Rectal smooth muscle tissue (tissue), 1 donor: Measurements from ENCODE around the gene DEF6.

Experiments used
- H3K27ac ChIP-seq: one replicate; pipeline ENCODE4 v1.7.0; 2013; ENCODE audit warnings: low read depth, low read length, inconsistent platforms
- H3K27me3 ChIP-seq: one replicate; pipeline ENCODE4 v1.7.0; 2013; ENCODE audit warnings: low read length; ENCODE audit not compliant: control insufficient read depth, insufficient read depth
- H3K36me3 ChIP-seq: one replicate; pipeline ENCODE4 v1.7.0; 2013; ENCODE audit warnings: low read length; ENCODE audit not compliant: control insufficient read depth, insufficient read depth
- H3K4me1 ChIP-seq: one replicate; pipeline ENCODE4 v1.7.0; 2013; ENCODE audit warnings: low read length; ENCODE audit not compliant: control insufficient read depth, insufficient read depth
- H3K4me3 ChIP-seq: one replicate; pipeline ENCODE4 v1.7.0; 2013; ENCODE audit warnings: low read length
- H3K9ac ChIP-seq: one replicate; pipeline ENCODE4 v1.7.0; 2013; ENCODE audit warnings: low read length

Gene DEF6

DNA sequence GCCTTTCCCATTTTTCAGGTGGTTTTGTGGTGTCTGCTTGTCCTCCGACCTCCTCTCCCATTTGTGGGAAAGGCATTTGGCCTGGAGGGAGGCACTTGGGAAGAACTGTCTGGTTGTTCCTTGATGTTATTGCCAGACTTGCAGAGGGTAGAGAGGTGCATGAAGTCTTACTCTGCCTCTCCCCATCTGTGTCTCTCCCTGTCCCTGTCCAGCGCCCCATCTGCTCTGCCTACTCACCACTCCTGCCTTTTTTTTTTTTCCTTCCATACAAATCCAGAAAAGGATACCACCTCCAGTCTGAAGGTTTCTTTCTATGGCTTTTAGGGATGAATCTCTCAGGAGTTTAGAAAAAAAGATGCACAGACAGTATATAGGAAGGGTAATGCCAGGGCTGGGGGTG, 64.6 kb downstream of the DEF6 start:
- Histone ChIP-seq H3K9ac (no peak overlapping the region), H3K27ac (no peak overlapping the region), H3K4me3 (no peak overlapping the region), H3K4me1 (peaks cover 22% of the 10 kb centered on the region), H3K36me3 (no peaks in the 10 kb centered on the region), H3K27me3 (no peaks in the 10 kb centered on the region)

DNA sequence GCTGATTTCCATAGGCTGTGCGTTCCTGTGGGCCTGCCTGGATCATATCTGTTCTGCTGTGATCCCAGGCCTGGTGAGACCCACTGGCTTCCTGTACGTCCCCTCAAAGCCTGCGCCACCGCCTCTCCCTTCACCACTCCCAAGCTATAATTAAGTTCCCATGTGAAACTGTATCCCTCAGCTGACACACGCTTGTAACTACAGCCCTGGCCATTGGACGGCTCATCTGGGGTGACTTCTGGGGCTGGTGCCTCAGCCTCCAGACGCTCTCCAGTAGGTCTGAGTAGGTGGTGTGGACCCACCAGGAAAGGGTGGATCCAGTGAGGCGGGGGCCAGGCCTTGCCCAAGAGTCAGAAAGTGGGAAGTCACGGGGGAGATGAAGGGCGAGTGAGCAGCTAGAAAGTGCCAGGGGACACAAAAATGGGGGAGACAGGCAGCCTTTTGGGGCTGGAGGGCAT, 65.7 kb downstream of the DEF6 start:
- no peaks in the 10 kb centered on the region for H3K36me3 ChIP-seq
- peaks cover 22% of the 10 kb centered on the region for H3K4me1 ChIP-seq
- no peak overlapping the region for H3K4me3 ChIP-seq
- H3K27me3 ChIP-seq: no peaks in the 10 kb centered on the region
- H3K27ac ChIP-seq: no peak overlapping the region
- H3K9ac ChIP-seq: no peak overlapping the region

DNA sequence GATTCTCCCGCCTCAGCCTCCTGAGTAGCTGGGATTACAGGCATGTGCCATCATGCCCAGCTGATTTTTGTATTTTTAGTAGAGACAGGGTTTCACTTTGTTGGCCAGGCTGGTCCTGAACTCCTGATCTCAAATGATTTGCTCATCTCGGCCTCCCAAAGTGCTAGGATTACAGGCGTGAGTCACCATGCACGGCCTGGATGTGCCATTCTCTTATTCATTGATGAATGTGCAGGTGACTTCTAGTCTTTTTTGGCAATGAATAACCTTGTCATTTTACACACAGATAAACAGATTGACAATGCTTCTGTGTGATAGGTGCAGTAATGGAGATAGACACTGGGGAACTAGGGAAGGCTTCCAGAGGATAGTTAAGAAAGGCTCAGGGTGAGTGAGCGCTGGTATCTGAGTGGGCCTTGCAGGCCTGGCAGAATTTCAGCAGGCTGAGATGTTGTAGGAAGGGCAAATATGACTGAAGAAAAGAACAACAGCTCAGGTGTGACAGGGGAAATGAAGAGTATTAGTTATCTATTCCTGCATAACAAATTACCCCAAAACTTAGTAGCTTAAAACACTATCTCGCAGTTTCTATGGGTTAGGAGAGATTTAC, 68.1 kb downstream of the DEF6 start:
- H3K9ac ChIP-seq: no peak overlapping the region
- H3K4me3 ChIP-seq: no peak overlapping the region
- H3K27ac ChIP-seq: no peak overlapping the region
- no peaks in the 10 kb centered on the region for H3K36me3 ChIP-seq
- H3K4me1 ChIP-seq: peaks cover 4% of the 10 kb centered on the region
- no peaks in the 10 kb centered on the region for H3K27me3 ChIP-seq

DNA sequence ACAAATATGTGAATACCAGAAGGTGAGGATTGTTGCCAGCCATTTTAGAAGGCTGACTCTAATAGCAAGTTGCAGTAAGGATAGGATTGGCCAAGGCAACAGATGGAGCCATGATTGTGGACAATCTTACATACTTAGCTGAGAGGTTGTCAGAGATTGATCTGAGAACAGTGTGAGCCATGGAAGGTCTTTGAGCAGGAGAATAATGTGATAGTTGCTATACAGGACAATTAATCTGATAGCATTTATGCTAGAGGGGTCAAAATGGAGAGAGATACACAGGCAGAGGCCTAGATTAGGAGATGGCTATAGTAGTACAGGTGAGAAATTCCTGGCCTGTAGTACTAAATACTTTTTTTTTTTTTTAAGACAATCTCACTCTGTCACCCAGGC, 68.6 kb downstream of the DEF6 start:
- Histone ChIP-seq H3K27ac (no peak overlapping the region), H3K27me3 (no peaks in the 10 kb centered on the region), H3K9ac (no peak overlapping the region), H3K4me1 (no peaks in the 10 kb centered on the region), H3K36me3 (no peaks in the 10 kb centered on the region), H3K4me3 (no peak overlapping the region)

DNA sequence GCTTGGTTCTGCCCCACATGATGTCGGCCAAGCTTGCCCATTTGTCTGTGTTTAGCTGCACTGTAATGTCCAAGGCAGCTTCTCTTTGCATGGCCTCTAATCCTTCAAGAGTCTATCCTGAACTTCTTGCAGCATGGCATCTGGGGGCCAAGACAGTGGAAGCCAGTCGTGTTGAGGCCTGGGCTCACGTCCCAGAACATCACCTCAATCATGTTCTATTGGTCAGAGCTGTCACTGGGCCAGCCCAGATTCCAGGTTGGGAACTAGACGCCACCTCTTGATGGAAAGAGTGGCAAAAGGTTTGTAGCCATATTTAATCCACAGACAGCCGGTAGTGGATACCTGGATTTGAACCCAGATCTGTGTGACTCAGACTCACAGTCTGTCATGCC, 70.0 kb downstream of the DEF6 start:
- Histone ChIP-seq H3K4me3 (no peak overlapping the region), H3K27ac (no peak overlapping the region), H3K27me3 (no peaks in the 10 kb centered on the region), H3K4me1 (no peaks in the 10 kb centered on the region), H3K36me3 (no peaks in the 10 kb centered on the region), H3K9ac (no peak overlapping the region)

DNA sequence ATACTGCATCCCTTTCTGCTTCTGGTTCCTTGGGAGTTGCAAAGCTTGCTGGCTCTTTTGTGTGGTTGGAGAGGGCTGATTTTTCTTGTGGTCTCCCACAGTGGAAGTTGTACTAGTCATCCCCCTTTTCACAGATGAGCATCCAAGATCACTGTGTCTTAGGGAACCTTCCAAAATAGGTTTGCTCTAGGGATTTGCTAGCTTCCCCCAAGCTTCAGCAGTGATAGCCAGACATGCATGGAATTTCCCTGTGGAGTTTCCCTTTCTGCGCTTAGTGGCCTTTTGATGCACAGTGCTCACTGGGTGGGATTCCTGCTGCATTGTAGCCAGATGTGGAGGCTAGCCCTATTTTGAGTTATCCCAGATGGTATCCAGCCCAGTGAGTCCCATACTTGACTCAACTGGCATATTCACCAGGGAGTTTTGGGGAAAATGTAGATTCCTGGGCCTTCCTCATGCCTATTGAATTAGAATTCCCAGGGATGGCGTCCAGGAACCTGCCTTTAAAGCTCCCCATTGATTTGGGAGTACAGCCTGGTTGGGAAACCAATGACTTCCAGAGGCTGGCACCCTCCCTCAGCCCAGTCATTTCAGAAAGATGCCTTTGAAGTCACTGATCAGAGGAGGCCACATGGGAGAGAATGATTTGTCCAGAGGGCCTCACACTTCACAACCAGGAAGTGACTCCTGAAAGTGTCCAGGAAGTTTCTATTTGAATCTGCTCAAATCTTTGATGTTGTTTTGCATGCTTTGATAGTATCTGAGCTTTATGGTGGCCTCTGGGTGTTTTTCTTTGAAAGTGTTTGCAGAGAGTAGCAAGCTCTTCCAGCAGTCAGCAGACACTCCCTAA, 70.6 kb downstream of the DEF6 start:
- Histone ChIP-seq H3K27ac (no peak overlapping the region), H3K4me1 (no peaks in the 10 kb centered on the region)

DNA sequence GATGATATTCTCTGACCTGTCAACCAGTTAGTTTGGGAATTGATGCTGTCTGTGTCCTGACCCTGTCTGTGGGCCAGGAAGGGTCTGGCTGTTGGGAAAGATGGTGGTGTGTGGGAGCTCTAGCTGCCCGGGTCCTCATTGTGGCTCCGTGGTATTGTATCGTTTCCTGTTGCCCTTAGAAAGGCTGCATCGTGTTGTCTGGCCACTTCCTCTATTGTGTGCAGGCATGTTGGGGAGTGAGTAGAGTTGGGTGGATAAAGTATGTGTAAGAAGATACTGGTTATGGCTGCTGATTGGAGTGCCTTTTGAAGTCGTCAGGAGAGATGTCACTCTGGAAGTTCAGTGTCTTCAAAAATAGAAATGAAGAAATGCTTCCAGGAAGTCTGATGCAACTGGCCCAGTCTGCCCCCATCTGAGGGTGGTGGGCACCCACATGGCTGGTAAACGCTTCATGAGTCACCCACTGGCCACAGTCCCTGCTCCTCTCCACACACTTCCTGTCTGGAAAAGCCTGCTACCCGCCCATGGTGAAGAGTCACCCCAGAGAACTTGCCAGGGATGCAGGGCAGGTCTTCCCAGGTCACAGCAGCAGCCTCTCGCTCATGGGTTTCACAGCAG, 72.6 kb downstream of the DEF6 start:
- no peaks in the 10 kb centered on the region for H3K4me1 ChIP-seq
- H3K27me3 ChIP-seq: no peaks in the 10 kb centered on the region
- no peak overlapping the region for H3K4me3 ChIP-seq
- peak overlapping the region; percentile 10 for H3K27ac ChIP-seq
- no peak overlapping the region for H3K9ac ChIP-seq
- no peaks in the 10 kb centered on the region for H3K36me3 ChIP-seq

More for the DNA sequence above, 70.6 kb downstream of the DEF6 start:
- no peak overlapping the region for H3K9ac ChIP-seq
- H3K36me3 ChIP-seq: no peaks in the 10 kb centered on the region
- no peak overlapping the region for H3K4me3 ChIP-seq
- H3K27me3 ChIP-seq: no peaks in the 10 kb centered on the region

DNA sequence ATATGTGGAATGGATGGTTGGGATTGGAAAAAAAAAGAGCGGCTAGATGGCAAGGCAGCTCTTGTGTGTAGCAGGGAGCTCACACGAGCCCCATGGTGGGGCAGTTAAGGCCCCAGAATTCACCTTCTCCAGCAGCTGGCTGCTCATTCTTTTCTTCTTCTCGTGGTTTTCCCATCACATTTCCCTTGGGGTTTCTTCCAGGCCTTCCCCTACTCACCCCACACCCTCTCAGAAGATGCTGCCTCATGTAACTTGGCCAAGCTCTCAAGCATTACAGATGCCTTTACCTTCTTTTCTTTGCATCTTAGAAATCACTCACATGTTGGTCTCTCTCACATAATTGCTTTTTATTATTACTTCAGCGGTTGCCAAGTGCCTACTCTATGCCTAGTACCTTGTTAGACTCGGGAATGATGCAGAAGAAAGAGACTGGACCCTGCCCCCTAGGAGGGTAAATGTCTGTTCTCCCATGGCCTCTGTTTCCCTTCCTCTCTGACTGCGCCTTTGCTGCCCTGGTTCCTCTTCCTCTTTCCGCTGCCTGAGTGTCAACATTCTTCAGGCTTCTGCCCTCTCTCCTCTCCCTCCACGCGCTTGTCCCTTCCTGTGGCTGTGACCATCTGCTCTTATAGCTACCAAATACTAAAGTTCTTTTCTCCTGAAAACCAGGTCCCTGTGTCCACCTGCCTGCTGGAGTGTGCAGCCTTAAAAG, 73.3 kb downstream of the DEF6 start:
- Histone ChIP-seq H3K36me3 (no peaks in the 10 kb centered on the region), H3K9ac (no peak overlapping the region), H3K27ac (peak overlapping the region; percentile 10), H3K4me3 (no peak overlapping the region), H3K27me3 (no peaks in the 10 kb centered on the region), H3K4me1 (no peaks in the 10 kb centered on the region)
